DMS53 (cell line): ENCODE data around the gene DKKL1.
"Not testable (repeated sequence)": the region's sequence is repeated elsewhere in the genome, so short reads cannot be mapped to it uniquely, and the experiment has no call there.

Experiments
- DNase-seq: peaks from one replicate; lab custom pipeline; 2025; lab: John Stamatoyannopoulos, UW

DKKL1 gene

DNA sequence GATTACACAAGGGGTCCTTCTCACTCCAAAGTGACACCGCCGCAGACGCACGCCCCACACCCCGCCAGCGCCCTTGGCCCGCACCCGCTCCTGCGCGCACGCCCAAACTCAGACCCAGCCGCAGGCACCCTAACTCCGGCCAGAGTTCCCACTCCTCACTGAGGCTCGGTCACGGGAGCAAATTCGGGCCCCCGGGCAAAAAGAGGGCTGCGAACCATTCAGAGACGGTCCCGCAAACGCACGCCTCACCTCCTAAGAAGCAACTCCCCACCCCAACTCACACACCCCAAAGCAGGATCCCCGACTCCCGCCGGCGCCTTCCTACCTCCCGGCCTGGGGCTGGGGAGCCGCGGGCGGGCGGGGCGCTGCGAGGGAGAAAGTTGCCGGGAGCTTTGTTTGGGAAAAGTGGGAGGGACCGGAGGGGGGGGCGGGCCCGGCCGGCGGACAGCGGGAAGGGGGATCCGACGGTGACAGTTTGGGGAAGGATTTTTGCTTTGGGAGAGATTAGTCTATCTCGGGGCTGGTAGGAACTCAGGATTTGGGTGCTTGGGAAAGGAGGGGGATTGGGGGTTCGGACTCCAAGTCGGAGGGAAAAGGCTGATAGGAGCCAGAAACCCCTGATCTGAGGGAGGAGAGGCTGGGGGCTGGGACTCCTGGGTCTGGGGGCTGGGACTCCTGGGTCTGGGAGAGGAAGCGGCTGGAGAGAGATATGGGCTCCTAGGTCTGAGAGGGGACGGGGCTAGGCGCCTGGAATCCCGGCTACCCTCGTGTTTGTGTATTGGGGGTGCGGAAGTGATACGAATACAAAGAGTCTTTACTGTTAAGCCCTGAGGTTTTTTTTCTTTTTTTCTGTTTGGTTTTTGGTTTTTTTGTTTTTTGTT, 1.4 kb upstream of the DKKL1 start, which contains the start of gene TEAD2:
Gene TEAD2, minus strand, starts transcription at position 369 of the 881 bp plus-strand sequence. CDS start 2,341 bp downstream, outside the sequence.
- DNase-seq: peak; percentile 25

DNA sequence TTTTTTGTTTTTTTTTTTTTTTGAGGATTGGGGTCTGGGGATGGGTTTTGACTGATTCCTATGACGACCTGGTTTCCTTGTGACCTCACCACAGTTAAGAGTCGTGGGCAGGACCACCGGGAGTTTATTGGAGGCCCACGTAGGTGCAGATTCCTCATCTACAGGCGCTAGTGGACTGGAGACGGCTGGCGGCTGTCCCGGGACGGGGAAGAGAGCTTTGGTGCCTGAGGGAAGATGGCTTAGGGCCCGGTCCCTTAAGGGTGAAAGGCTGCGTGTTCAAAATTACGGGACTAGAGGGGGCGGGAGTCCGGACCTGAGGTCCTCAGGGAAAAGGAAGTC, 779 bp upstream of the DKKL1 start:
- peak; percentile 49 for DNase-seq

DNA sequence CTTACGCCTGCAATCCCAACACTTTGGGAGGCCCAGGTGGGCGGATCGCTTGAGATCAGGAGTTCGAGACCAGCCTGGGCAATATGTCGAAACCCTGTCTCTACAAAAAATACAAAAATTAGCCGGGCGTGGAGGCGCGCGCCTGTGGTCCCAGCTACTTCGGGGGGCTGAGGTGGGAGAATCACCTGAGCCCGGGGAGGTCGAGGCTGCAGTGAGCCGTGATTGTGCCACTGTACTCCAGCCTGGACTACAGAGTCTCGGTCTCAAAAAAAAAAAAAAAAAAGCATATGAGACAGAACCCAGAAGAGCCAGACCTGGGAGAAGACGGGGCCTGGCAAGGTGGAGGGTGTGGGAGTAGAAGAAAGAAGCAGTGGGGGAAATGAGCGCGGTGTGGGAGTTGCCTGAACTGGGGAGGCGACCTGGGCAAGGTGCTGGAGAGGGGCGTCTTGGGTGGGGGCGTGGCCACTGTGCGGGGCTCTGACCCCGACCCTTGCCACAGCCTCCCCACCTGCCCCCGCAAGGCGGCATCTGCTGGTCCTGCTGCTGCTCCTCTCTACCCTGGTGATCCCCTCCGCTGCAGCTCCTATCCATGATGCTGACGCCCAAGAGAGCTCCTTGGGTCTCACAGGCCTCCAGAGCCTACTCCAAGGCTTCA, 533 bp downstream of the DKKL1 start:
- no peak for DNase-seq

DNA sequence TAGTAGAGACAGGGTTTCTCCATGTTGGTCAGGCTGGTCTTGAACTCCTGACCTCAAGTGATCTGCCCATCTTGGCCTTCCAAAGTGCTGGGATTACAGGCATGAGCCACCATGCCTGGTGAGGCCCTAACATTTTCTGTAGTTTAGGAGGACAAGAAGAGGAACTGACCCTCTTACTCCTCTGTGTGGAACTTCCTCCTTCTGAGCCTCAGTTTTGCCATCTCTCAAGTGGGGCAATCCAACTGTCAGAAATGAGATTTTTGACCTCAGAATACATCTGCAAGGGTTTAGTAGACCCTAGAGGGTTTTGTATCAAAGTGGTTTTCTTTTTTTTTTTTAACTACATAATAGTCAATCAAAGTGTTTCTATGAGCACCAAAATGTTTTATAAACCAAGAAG, 2.4 kb downstream of the DKKL1 start:
- no peak for DNase-seq

DNA sequence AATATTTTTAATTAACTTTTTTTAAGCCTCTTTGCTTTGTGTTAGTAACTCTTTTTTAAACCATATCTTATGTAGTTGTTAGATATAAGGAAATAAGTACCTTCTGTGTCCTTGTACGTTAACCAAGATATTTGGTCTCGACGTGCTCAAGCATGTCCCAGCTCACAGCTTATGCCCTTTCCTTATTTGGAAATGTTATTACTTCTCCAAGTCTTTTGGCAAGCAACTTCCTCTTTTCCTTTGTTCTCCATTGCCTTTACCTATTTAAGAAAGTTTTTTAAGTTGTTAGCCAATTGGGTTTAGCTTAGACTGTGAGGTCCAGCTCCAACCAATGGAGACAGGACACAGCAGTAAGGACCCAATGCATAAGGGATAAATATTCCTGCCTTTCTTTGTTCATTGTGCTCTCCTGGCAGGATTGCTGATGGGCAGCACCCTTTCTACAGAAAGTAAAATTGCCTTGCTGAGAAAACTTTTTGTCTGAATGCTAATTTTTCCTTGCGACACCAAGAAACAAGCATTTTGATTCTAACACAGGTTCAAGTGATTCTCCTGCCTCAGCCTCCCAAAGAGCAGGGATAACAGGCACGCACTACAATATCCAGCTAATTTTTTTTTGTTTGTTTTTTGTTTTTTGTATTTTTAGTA, 5.2 kb downstream of the DKKL1 start:
- no peak for DNase-seq

GRCh38 chr19:49371184-49371583, 7.5 kb downstream of the DKKL1 start:
- no peak for DNase-seq

GRCh38 chr19:49373174-49373573, 9.5 kb downstream of the DKKL1 start:
- DNase-seq: not testable (repeated sequence)

- DNase-seq: no peak
These were observed 11.2 kb downstream of the DKKL1 start for GRCh38 chr19:49374665-49375434.

GRCh38 chr19:49378512-49378911, 14.8 kb downstream of the DKKL1 start:
- DNase-seq: no peak

GRCh38 chr19:49380391-49380790, 16.7 kb downstream of the DKKL1 start:
- DNase-seq: no peak

GRCh38 chr19:49382639-49383038, 19.0 kb downstream of the DKKL1 start:
- DNase-seq: no peak

- no peak for DNase-seq
These were observed 19.9 kb downstream of the DKKL1 start for GRCh38 chr19:49383599-49383998.

DNA sequence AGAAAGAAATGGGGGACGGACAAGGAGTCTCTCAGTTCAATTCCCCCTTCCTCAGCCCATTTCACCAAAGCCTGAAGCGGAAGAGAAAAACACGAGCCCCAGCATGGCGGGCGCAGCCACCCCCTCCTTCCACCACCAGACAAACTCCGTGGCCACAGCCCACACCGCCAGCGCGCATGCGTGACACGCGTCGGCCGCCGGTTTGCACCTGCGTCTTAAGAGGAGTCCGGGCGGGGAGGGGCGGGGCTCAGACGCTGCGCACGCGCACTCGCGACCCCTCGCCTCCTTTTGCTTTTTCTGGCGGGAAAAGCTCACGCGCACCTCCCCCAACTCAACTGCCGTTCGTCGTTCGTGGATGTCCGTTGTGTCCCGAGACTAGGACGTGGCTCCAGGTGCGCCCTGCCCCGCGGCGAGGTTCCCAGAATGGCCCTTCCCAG, 24.3 kb downstream of the DKKL1 start, which contains the start of gene KASH5:
Gene KASH5, plus strand, starts transcription at position 314 of the 437 bp plus-strand sequence. CDS start 2,635 bp downstream, outside the sequence.
- DNase-seq: peak; percentile 88

- DNase-seq: no peak
These were observed 25.7 kb downstream of the DKKL1 start for GRCh38 chr19:49389406-49389805.

GRCh38 chr19:49390131-49390928, 26.7 kb downstream of the DKKL1 start:
- DNase-seq: peak; percentile 62

- peak; percentile 62 for DNase-seq
These were observed 27.3 kb downstream of the DKKL1 start for GRCh38 chr19:49390929-49391359.

DNA sequence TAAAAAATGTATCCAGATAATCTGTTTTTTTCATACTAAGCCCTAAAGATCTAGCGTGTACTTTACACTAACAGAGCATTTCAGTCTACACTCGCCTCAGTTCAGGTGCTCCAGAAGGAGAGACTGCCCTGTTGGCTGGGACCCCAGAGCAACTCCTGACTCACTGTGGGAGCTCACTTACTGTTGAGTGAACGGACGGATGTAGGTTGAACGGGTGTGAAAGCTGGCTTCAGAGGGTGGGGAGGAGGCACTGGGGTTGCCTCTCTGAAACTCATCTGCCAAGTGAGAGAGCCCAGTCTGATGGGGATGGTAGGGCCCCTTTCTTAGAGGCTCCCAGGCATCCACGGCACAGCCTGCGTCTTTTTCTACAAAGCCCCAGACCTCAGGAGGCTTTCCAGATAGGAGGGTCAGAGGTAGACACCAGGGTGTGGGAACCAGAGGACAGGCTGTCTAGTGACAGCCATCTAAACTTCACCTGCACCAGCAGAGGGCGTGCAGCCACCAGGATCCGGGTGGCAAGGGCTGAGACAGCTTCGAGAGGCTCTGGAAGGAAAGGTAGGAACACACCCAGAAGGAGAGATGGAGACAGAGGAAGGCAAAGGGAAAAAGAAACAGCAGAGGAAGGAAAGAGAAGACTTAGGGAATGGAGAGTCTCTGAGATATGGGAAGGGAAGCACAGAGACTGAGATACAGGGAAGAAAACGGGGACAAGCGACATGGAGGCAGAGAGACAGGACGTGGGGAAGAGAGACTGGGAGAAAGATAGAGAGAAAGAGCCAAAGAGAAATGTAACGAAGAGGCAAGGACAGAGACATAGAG, 28.1 kb downstream of the DKKL1 start:
- peak; percentile 88 for DNase-seq

GRCh38 chr19:49393881-49394280, 30.2 kb downstream of the DKKL1 start:
- no peak for DNase-seq

- DNase-seq: no peak
These were observed 32.1 kb downstream of the DKKL1 start for GRCh38 chr19:49395581-49396407.
